ENCODE data around the gene TBX4.

Gene TBX4

GRCh38 chr17:61469949-61470348, 17.7 kb downstream of the TBX4 start:
- Mint-ChIP-seq H3K9me3 (no peaks in the 10 kb centered on the region), H3K4me3 (no peak overlapping the region), H3K27ac (no peak overlapping the region), H3K27me3 (ENCODE audit: low read depth) (peaks cover 68% of the 10 kb centered on the region), H3K4me1 (peaks cover 6% of the 10 kb centered on the region), H3K36me3 (ENCODE audit: low read depth) (no peaks in the 10 kb centered on the region)
- no peak for TF ChIP-seq CTCF (IDR thresholded peaks at IDR 0.05; ENCODE audit: unreplicated experiment in 3 of 3)

- Mint-ChIP-seq H3K27me3 (ENCODE audit: low read depth) (peaks cover 67% of the 10 kb centered on the region), H3K4me1 (peaks cover 6% of the 10 kb centered on the region), H3K4me3 (no peak overlapping the region), H3K9me3 (no peaks in the 10 kb centered on the region), H3K36me3 (ENCODE audit: low read depth) (no peaks in the 10 kb centered on the region), H3K27ac (no peak overlapping the region)
- no peak for TF ChIP-seq CTCF (IDR thresholded peaks at IDR 0.05; ENCODE audit: unreplicated experiment in 3 of 3)
Observed at GRCh38 chr17:61470530-61471136, 18.4 kb downstream of the TBX4 start.

DNA sequence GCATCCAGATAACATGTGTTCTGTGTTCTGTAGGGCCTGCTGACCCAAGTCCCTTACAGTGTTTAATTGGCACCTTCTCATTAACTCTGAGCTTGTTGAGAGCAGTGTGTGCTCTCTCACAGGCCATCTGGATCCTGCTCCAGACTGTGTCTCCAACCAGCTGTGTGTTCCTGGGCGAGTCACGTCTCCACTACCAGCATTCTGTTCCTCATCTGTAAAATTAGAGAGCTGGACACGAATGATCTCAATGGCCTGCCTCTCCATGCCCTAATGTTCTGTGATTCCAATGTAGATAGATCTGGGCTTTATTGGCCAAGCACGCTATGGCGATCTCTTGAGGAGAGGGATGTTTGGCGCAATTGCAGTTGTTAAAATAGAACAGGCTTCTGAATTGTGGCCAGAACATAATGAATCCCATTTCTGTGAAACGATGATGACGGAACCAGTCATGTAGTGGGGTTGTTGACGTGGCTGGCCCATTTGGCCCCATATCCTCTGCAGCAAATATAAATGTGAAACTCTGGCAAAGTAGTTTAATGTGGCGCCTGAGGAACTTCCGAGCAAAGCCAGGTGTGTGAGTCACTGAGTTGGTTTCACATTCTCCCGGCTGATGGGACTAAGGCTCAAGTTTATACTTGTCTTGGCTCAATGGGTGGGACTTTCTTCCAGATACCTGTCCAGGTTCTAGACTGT, 22.2 kb downstream of the TBX4 start:
- H3K27ac Mint-ChIP-seq, result no peak overlapping the region
- H3K27me3 Mint-ChIP-seq (ENCODE audit: low read depth), result peaks cover 67% of the 10 kb centered on the region
- H3K9me3 Mint-ChIP-seq, result no peaks in the 10 kb centered on the region
- no peak for TF ChIP-seq CTCF (IDR thresholded peaks at IDR 0.05; ENCODE audit: unreplicated experiment in 3 of 3)
- no peaks in the 10 kb centered on the region for H3K36me3 Mint-ChIP-seq (ENCODE audit: low read depth)
- H3K4me3 Mint-ChIP-seq, result no peak overlapping the region
- peaks cover 5% of the 10 kb centered on the region for H3K4me1 Mint-ChIP-seq

DNA sequence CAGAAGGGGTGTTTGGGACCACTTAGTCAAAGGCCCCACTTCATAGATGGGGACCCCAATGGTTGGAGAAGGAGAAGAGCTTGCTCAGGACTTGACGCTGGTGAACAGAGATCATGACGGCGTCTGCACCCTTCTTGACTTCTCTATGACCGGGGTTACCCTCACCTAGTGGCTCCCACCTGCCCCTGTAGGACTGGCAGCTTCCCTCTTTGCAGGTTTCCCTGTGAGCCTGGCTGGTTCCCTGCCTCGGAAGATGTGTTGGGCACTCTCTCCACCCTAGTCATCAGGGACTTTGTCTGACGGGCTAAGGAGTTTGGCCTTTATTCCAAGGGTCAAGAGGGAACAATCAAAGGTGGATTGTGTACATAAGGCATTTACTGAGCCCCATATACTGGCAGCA, 22.7 kb downstream of the TBX4 start:
- Mint-ChIP-seq H3K27ac (no peak overlapping the region), H3K4me3 (no peak overlapping the region), H3K4me1 (peaks cover 5% of the 10 kb centered on the region)

DNA sequence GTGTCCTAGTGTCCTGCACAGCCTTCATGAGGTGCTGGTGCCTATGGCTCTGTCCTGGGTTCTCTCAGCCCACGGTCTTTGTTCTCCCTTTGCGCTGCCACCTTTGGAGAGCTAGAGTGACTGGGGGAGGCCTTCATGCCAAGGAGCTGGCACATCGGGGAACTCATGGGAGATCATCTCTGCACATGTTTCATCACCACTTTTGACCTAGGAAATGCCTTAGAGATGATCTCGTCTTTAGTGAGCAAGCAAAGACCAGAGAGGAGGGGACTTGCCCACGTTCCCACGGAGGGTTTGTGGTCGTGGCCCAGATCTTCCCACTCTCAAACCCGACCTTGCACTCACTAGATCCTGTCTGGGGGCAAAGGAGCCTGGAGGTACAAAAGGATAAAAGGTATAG, 23.5 kb downstream of the TBX4 start:
- Mint-ChIP-seq H3K27me3 (ENCODE audit: low read depth) (peaks cover 71% of the 10 kb centered on the region), H3K4me3 (no peak overlapping the region), H3K4me1 (peaks cover 5% of the 10 kb centered on the region), H3K27ac (no peak overlapping the region), H3K36me3 (ENCODE audit: low read depth) (no peaks in the 10 kb centered on the region), H3K9me3 (no peaks in the 10 kb centered on the region)
- TF ChIP-seq CTCF (IDR thresholded peaks at IDR 0.05; ENCODE audit: unreplicated experiment in 3 of 3), result no peak

More for the DNA sequence above, 22.7 kb downstream of the TBX4 start:
- Mint-ChIP-seq H3K36me3 (ENCODE audit: low read depth) (no peaks in the 10 kb centered on the region), H3K27me3 (ENCODE audit: low read depth) (peaks cover 71% of the 10 kb centered on the region), H3K9me3 (no peaks in the 10 kb centered on the region)
- TF ChIP-seq CTCF (IDR thresholded peaks at IDR 0.05; ENCODE audit: unreplicated experiment in 3 of 3), result no peak

Measured in nephron (organoid).